SU-DHL-6 (cell line): ENCODE results near the gene NLGN1.
"Not testable (repeated sequence)": the region's sequence is repeated elsewhere in the genome, so short reads cannot be mapped to it uniquely, and the experiment has no call there.

Source experiments
- H2AFZ ChIP-seq: fragments of 200-600 bp; sonication (generic); 2 replicates; pipeline ENCODE4 v1.6.1; 2014; ENCODE audit warnings: low read depth, mild to moderate bottlenecking, moderate library complexity, mixed read lengths, antibody characterized with exemption, low read length; ENCODE audit not compliant: severe bottlenecking
- H3F3A ChIP-seq: fragments of 200-600 bp; shearing (Covaris generic); 2 replicates; pipeline ENCODE4 v1.6.0; 2016; ENCODE audit warnings: antibody characterized with exemption, mild to moderate bottlenecking; ENCODE audit not compliant: insufficient read depth
- H3K27ac ChIP-seq: fragments of 200-600 bp; sonication (generic); 2 replicates; pipeline ENCODE4 v1.5.1; 2016; ENCODE audit warnings: low read depth, mild to moderate bottlenecking, low read length, moderate library complexity, mixed read lengths
- H3K27me3 ChIP-seq: fragments of 200-600 bp; sonication (generic), shearing (Covaris generic); 2 replicates; pipeline ENCODE4 v1.6.0; 2014; ENCODE audit warnings: mild to moderate bottlenecking, low read length
- H3K36me3 ChIP-seq: fragments of 200-600 bp; sonication (generic); 2 replicates; pipeline ENCODE4 v1.6.1; 2014; ENCODE audit warnings: mild to moderate bottlenecking, low read length, mixed read lengths
- H3K4me2 ChIP-seq: fragments of 300-600, 200-600 bp; shearing (Covaris generic), sonication (generic); 2 replicates; pipeline ENCODE4 v1.6.0; 2014; ENCODE audit warnings: low read length, low read depth, mild to moderate bottlenecking; ENCODE audit not compliant: poor library complexity, severe bottlenecking
- H3K4me3 ChIP-seq: fragments of 200-600 bp; sonication (generic); 2 replicates; pipeline ENCODE4 v1.5.1; 2014; ENCODE audit warnings: antibody characterized with exemption, low read length, mild to moderate bottlenecking, mixed read lengths; ENCODE audit not compliant: insufficient read depth, poor library complexity, severe bottlenecking
- H3K79me2 ChIP-seq: fragments of 200-600 bp; sonication (generic); 2 replicates; pipeline ENCODE4 v1.6.1; 2014; ENCODE audit warnings: mild to moderate bottlenecking, low read length, moderate library complexity; ENCODE audit not compliant: insufficient read depth
- H3K9ac ChIP-seq: fragments of 200-600 bp; sonication (generic); 2 replicates; pipeline ENCODE4 v1.7.0; 2014; ENCODE audit warnings: mild to moderate bottlenecking, low read length
- H3K9me2 ChIP-seq: fragments of 200-600 bp; sonication (generic); replicated peaks from 2 replicates; pipeline ENCODE4 v1.6.1; 2014; ENCODE audit warnings: low read length; ENCODE audit not compliant: insufficient read depth
- H3K9me3 ChIP-seq: fragments of 200-600 bp; sonication (generic); 2 replicates; pipeline ENCODE4 v1.6.1; 2014; ENCODE audit warnings: low read length, mixed read lengths; ENCODE audit not compliant: insufficient read depth
- H4K20me1 ChIP-seq: fragments of 200-600 bp; sonication (generic); 2 replicates; pipeline ENCODE4 v1.6.1; 2014; ENCODE audit warnings: low read depth, mild to moderate bottlenecking, antibody characterized with exemption, low read length, moderate library complexity, mixed read lengths
- CTCF ChIP-seq: fragments of 200-600 bp; sonication (generic); IDR thresholded peaks from one replicate; pipeline ENCODE4 v1.5.1; 2017; ENCODE audit warnings: antibody characterized with exemption, mild to moderate bottlenecking, low read length, moderate library complexity; ENCODE audit not compliant: insufficient read depth, poor library complexity, severe bottlenecking
- EZH2phosphoT487 ChIP-seq: fragments of 200-600 bp; sonication (generic), shearing (Covaris generic); conservative IDR thresholded peaks from 2 replicates; pipeline ENCODE4 v1.6.1; 2018; ENCODE audit warnings: mild to moderate bottlenecking, antibody characterized with exemption, low read length, moderate library complexity, mixed read lengths

Gene NLGN1

GRCh38 chr3:173430576-173430975, 33.0 kb downstream of the NLGN1 start:
- Histone ChIP-seq H3K36me3 (no peaks in the 10 kb centered on the region), H3K9me3 (no peaks in the 10 kb centered on the region), H3K27ac (no peak overlapping the region), H4K20me1 (no peaks in the 10 kb centered on the region), H3K27me3 (no peaks in the 10 kb centered on the region), H3K9ac (no peak overlapping the region), H3K4me2 (no peak overlapping the region), H3K9me2 (no peaks in the 10 kb centered on the region), H2AFZ (no peak overlapping the region), H3F3A (no peaks in the 10 kb centered on the region), H3K4me3 (no peak overlapping the region), H3K79me2 (no peaks in the 10 kb centered on the region)
- TF ChIP-seq CTCF (no peak), EZH2phosphoT487 (no peak)

- TF ChIP-seq CTCF (no peak), EZH2phosphoT487 (no peak)
- no peaks in the 10 kb centered on the region for H3K27me3 ChIP-seq
- no peaks in the 10 kb centered on the region for H3F3A ChIP-seq
- no peak overlapping the region for H3K4me3 ChIP-seq
- no peaks in the 10 kb centered on the region for H3K9me2 ChIP-seq
- no peak overlapping the region for H3K9ac ChIP-seq
- no peaks in the 10 kb centered on the region for H3K9me3 ChIP-seq
- H2AFZ ChIP-seq, result no peak overlapping the region
- no peaks in the 10 kb centered on the region for H3K79me2 ChIP-seq
- no peak overlapping the region for H3K27ac ChIP-seq
- no peaks in the 10 kb centered on the region for H4K20me1 ChIP-seq
- H3K4me2 ChIP-seq, result no peak overlapping the region
- no peaks in the 10 kb centered on the region for H3K36me3 ChIP-seq
Measured at GRCh38 chr3:173439004-173439403, 41.5 kb downstream of the NLGN1 start.

GRCh38 chr3:173440514-173440913, 43.0 kb downstream of the NLGN1 start:
- no peaks in the 10 kb centered on the region for H3K27me3 ChIP-seq
- TF ChIP-seq CTCF (no peak), EZH2phosphoT487 (no peak)
- H3K36me3 ChIP-seq, result no peaks in the 10 kb centered on the region
- H3F3A ChIP-seq, result no peaks in the 10 kb centered on the region
- no peak overlapping the region for H3K27ac ChIP-seq
- H3K9me2 ChIP-seq, result no peaks in the 10 kb centered on the region
- no peaks in the 10 kb centered on the region for H4K20me1 ChIP-seq
- H3K4me3 ChIP-seq, result no peak overlapping the region
- H2AFZ ChIP-seq, result no peak overlapping the region
- no peaks in the 10 kb centered on the region for H3K9me3 ChIP-seq
- no peak overlapping the region for H3K9ac ChIP-seq
- H3K4me2 ChIP-seq, result no peak overlapping the region
- H3K79me2 ChIP-seq, result no peaks in the 10 kb centered on the region

GRCh38 chr3:173451561-173451960, 54.0 kb downstream of the NLGN1 start:
- H3K36me3 ChIP-seq, H3K9me3 ChIP-seq, H2AFZ ChIP-seq, H3K27me3 ChIP-seq, H3K9me2 ChIP-seq, H3K4me2 ChIP-seq, H3K9ac ChIP-seq, H4K20me1 ChIP-seq, H3F3A ChIP-seq, H3K79me2 ChIP-seq, H3K4me3 ChIP-seq, H3K27ac ChIP-seq: not testable (repeated sequence)
